ENCODE data around the gene MROH8.

The MROH8 gene

GRCh38 chr20:37200926-37201826 is 21.8 kb upstream of the MROH8 start:
- DNase-seq (ENCODE audit: low spot score): no peak
- H3K4me3 ChIP-seq: no peak overlapping the region
- H3K27ac ChIP-seq: peak overlapping the region; percentile 6 to 68
- TF ChIP-seq, protein P1, sequence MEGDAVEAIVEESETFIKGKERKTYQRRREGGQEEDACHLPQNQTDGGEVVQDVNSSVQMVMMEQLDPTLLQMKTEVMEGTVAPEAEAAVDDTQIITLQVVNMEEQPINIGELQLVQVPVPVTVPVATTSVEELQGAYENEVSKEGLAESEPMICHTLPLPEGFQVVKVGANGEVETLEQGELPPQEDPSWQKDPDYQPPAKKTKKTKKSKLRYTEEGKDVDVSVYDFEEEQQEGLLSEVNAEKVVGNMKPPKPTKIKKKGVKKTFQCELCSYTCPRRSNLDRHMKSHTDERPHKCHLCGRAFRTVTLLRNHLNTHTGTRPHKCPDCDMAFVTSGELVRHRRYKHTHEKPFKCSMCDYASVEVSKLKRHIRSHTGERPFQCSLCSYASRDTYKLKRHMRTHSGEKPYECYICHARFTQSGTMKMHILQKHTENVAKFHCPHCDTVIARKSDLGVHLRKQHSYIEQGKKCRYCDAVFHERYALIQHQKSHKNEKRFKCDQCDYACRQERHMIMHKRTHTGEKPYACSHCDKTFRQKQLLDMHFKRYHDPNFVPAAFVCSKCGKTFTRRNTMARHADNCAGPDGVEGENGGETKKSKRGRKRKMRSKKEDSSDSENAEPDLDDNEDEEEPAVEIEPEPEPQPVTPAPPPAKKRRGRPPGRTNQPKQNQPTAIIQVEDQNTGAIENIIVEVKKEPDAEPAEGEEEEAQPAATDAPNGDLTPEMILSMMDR (IDR thresholded peaks at IDR 0.05): no peak

DNA sequence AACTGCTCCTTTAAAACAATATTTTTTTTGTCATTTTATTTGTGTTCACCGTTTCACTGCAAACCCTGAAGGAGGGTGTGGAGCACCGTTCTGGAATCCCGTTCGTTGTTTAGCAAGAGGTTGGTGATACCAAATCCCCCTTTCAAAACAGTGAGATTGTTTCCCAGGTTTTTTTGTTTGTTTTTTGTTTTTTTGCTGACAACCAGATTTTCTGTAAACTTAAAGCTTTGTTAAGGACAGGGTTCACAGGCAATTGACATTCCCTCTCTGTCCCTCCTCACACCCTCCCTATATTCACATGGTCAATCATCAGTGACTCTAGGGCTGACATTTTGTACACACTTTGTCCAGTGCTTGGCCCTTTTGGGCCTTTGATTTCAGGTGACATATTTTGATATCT is 21.0 kb upstream of the MROH8 start:
- TF ChIP-seq, protein P1 (IDR thresholded peaks at IDR 0.05): no peak
- Histone ChIP-seq H3K4me3 (no peak overlapping the region), H3K27ac (no peak overlapping the region)
- no peak for DNase-seq (ENCODE audit: low spot score)

GRCh38 chr20:37198932-37199660 is 19.7 kb upstream of the MROH8 start:
- no peak overlapping the region for H3K27ac ChIP-seq
- no peak for DNase-seq (ENCODE audit: low spot score)
- H3K4me3 ChIP-seq: no peak overlapping the region
- TF ChIP-seq, protein P1 (IDR thresholded peaks at IDR 0.05): no peak

DNA sequence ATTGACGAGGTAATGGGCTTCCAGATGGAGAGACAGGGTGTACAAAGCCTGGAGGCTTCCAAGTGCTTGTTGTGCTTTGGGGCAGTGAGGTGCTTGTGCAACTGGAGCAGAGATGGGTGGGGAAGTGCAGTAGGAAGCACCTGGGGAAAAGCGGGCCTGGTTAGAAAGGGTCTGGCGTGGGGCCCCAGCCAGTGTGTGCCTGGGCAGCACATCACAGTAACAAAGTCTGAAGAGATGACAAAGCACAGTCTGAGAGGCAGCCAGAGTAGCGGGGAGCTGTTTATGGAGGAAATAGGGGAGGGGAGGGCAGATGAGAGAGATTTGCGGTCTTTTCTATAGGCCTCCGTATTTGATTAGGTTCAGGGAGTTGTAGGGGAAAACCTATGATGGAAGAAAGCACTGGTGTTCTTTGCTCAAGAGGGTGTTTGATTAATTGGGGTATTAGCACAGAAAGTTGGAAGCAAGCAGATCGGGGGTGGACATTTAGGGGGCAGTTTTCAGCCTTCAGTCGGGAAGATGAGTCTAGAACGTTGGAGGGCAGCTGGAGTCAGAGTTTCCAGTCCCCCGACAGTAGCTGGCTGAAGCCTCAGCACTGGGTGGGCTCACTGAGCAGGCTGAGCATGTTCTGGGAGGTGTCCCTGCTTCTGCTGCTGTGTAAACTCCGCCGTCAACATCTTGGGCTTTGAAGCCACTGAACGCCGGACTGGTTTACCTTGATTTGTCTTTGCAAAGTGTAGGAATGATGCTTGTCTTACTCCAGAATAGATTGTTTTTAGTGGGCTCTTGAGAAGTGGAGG is 15.5 kb upstream of the MROH8 start:
- Histone ChIP-seq H3K27ac (no peak overlapping the region), H3K4me3 (no peak overlapping the region)
- peak; percentile 22 for DNase-seq (ENCODE audit: low spot score)
- TF ChIP-seq, protein P1 (IDR thresholded peaks at IDR 0.05): no peak

DNA sequence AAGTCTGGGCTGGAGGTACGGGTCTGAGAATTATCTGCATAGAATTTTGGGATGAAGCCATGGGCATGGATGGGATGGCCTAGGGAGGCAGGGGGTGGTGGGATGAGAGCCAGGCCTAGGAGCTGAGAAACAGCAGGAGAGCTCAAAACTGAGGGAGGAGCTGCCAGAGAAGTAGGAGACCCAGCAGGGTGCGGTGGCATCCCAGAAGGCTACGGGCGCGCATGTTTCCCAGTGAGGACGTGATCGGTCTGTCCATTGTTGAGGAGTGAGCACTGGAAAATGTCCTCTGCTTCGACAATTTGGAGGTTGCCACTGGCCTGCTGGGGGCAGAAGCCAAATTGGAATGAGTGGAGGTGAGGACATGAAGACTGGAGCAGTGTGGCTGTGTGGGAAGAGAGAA is 14.5 kb upstream of the MROH8 start:
- peak; percentile 56 for DNase-seq (ENCODE audit: low spot score)
- Histone ChIP-seq H3K4me3 (no peak overlapping the region), H3K27ac (no peak overlapping the region)
- TF ChIP-seq, protein P1 (IDR thresholded peaks at IDR 0.05): no peak

GRCh38 chr20:37193226-37193625 is 13.9 kb upstream of the MROH8 start:
- TF ChIP-seq, protein P1 (IDR thresholded peaks at IDR 0.05): no peak
- no peak overlapping the region for H3K27ac ChIP-seq
- no peak overlapping the region for H3K4me3 ChIP-seq
- DNase-seq (ENCODE audit: low spot score): no peak

Measured in coronary artery (tissue), 2 donors.